ENCODE results near the gene BIRC6.
"Not testable (repeated sequence)": the region's sequence is repeated elsewhere in the genome, so short reads cannot be mapped to it uniquely, and the experiment has no call there.

Gene BIRC6

DNA sequence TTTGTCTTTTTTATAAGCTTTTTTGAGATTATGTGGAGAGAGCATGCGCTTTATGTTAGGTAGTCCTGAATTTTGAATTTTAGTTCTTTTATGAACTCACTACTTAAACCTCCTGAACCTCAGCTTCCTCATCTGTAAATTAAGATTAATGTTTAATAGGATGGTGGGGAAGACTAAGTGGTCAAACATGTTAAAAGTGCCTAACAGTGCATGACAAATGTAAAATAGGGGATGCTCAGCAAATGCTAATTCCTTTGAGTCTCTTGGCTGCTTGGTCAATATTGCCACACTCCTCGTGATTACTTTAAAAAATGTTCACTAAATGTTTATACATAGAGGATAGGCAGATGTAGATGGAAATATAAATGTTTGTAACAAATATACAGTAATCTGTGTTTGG lies 6.8 kb downstream of the BIRC6 start:
- H3K36me3 ChIP-seq: peaks cover 16% of the 10 kb centered on the region
- DNase-seq: no peak
- no peak overlapping the region for H3K4me3 ChIP-seq (ENCODE audit: low read depth, low read length)
- H3K27me3 ChIP-seq (ENCODE audit: insufficient read depth, low read depth, severe bottlenecking): no peaks in the 10 kb centered on the region
- TF ChIP-seq, protein P1, sequence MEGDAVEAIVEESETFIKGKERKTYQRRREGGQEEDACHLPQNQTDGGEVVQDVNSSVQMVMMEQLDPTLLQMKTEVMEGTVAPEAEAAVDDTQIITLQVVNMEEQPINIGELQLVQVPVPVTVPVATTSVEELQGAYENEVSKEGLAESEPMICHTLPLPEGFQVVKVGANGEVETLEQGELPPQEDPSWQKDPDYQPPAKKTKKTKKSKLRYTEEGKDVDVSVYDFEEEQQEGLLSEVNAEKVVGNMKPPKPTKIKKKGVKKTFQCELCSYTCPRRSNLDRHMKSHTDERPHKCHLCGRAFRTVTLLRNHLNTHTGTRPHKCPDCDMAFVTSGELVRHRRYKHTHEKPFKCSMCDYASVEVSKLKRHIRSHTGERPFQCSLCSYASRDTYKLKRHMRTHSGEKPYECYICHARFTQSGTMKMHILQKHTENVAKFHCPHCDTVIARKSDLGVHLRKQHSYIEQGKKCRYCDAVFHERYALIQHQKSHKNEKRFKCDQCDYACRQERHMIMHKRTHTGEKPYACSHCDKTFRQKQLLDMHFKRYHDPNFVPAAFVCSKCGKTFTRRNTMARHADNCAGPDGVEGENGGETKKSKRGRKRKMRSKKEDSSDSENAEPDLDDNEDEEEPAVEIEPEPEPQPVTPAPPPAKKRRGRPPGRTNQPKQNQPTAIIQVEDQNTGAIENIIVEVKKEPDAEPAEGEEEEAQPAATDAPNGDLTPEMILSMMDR (IDR thresholded peaks at IDR 0.05; ENCODE audit: low read depth, low read length): no peak
- H3K9me3 ChIP-seq (ENCODE audit: severe bottlenecking): no peaks in the 10 kb centered on the region
- H3K27ac ChIP-seq: no peak overlapping the region

DNA sequence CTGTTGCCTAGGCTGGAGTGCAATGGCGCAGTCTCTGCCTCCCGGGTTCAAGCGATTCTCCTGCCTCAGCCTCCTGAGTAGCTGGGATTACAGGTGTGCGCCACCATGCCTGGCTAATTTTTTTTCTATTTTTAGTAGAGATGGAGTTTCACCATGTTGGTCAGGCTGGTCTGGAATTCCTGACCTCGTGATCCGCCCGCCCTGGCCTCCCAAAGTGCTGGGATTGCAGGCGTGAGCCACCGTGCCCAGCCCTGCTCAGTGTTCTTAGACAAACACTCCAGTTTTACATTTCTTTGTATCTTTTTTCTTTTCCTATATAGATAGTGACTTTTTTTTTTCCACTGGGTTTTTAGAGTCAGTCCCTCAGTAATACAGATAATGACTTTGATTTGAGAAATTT lies 7.5 kb downstream of the BIRC6 start:
- H3K36me3 ChIP-seq; H3K9me3 ChIP-seq (ENCODE audit: severe bottlenecking); H3K27me3 ChIP-seq (ENCODE audit: insufficient read depth, low read depth, severe bottlenecking); DNase-seq; H3K27ac ChIP-seq; H3K4me3 ChIP-seq (ENCODE audit: low read depth, low read length): not testable (repeated sequence)

- H3K4me3 ChIP-seq (ENCODE audit: low read depth, low read length); H3K27me3 ChIP-seq (ENCODE audit: insufficient read depth, low read depth, severe bottlenecking); H3K36me3 ChIP-seq; H3K9me3 ChIP-seq (ENCODE audit: severe bottlenecking); DNase-seq; H3K27ac ChIP-seq: not testable (repeated sequence)
Measured at GRCh38 chr2:32365679-32366078, 8.9 kb downstream of the BIRC6 start.

DNA sequence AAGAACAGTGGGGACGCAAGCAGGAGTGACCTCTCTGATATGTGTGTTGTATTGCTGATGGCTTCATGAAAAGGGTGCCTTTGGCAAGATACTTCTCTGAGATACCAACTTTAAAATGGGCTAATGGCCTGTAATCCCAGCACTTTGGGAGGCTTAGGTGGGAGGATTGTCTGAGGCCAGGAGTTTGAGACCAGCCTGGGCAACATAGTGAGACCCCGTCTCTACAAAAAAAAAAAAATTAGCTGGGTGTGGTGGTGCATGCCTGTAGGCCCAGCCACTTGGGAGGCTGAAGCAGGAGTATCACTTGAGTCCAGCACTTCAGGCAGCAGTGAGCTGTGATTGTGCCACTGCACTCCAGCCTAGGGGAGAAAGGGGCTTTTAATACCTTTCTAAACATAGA lies 9.8 kb downstream of the BIRC6 start:
- Histone ChIP-seq H3K36me3 (peaks cover 8% of the 10 kb centered on the region), H3K27me3 (ENCODE audit: insufficient read depth, low read depth, severe bottlenecking) (no peaks in the 10 kb centered on the region), H3K9me3 (ENCODE audit: severe bottlenecking) (no peaks in the 10 kb centered on the region), H3K4me3 (ENCODE audit: low read depth, low read length) (no peak overlapping the region), H3K27ac (no peak overlapping the region)
- DNase-seq: no peak
- TF ChIP-seq, protein P1 (IDR thresholded peaks at IDR 0.05; ENCODE audit: low read depth, low read length): no peak

- H3K4me3 ChIP-seq (ENCODE audit: low read depth, low read length): no peak overlapping the region
- H3K9me3 ChIP-seq (ENCODE audit: severe bottlenecking): no peaks in the 10 kb centered on the region
- H3K27me3 ChIP-seq (ENCODE audit: insufficient read depth, low read depth, severe bottlenecking): no peaks in the 10 kb centered on the region
- no peak for DNase-seq
- H3K36me3 ChIP-seq: peaks cover 15% of the 10 kb centered on the region
- no peak overlapping the region for H3K27ac ChIP-seq
- TF ChIP-seq, protein P1 (IDR thresholded peaks at IDR 0.05; ENCODE audit: low read depth, low read length): no peak
Measured at GRCh38 chr2:32369222-32369621, 12.4 kb downstream of the BIRC6 start.

DNA sequence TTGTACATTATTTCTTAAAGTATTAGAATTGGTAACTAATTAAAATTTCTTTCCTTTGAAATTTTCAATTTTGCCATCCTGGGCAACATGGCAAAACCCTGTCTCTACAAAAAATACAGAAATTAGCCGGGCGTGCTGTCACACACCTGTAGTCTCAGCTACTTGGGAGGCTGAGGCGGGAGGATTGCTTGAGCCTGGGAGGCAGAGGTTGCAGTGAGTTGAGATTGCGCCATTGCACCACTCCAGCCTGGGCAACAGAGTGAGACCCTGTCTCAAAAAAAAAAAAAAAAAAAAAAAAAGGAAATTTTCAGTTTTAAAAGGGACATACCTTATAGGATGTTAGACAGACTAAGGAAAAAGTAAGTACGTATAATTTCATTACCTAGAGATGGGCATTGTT lies 14.1 kb downstream of the BIRC6 start:
- H3K9me3 ChIP-seq (ENCODE audit: severe bottlenecking); H3K27me3 ChIP-seq (ENCODE audit: insufficient read depth, low read depth, severe bottlenecking); DNase-seq; H3K27ac ChIP-seq; H3K36me3 ChIP-seq; H3K4me3 ChIP-seq (ENCODE audit: low read depth, low read length): not testable (repeated sequence)

DNA sequence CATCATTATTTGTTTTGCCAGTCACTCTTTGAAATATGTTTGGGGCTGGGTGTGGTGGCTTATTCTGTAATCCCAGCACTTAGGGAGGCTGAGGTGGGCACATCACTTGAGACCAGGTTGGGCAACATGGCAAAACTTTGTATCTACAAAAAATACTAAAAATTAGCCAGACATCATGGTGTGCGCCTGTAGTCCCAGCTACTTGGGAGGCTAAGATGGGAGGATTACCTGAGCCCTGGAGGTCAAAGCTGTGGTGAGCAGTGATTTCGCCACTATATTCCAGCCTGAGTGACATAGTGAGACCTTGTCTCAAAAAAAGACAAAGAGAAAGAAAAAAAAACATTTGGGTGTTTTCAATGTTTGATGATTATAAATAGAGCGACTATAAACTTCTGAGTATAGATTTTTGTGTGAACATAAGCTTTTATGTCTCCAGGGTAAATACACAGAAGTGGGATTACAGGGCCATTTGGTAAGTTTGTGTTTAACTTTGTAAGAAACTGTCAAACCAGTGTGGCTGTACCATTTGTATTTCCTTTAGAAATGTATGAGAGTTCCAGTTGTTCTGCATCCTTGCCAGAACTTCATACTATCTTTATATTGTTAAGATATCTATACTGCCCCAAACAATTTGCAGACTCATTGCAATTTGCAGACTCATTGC lies 15.8 kb downstream of the BIRC6 start:
- Histone ChIP-seq H3K36me3 (peaks cover 8% of the 10 kb centered on the region; the same call in 1 of the 2 replicates), H3K27ac (no peak overlapping the region), H3K4me3 (ENCODE audit: low read depth, low read length) (no peak overlapping the region), H3K27me3 (ENCODE audit: insufficient read depth, low read depth, severe bottlenecking) (no peaks in the 10 kb centered on the region), H3K9me3 (ENCODE audit: severe bottlenecking) (no peaks in the 10 kb centered on the region)
- TF ChIP-seq, protein P1 (IDR thresholded peaks at IDR 0.05; ENCODE audit: low read depth, low read length): no peak
- no peak for DNase-seq
